K562 (cell line): ENCODE results near the gene APEX1. TPM values are rescaled to one million over a fixed set of nuclear protein-coding genes. Genes with fewer than 3 reads are reported as not detected.

Experiments used
- ATAC-seq: fragments of 200-7000 bp; cut with Tn5 transposase; 3 replicates; pipeline ENCODE4 v1.9.1; 2020; ENCODE audit warnings: moderate library complexity
- BruUV-seq: library from RNA; stranded (reverse); fragments of 400-500 nt; replicated peaks from 2 replicates; lab custom pipeline; 2021; lab: Mats Ljungman, UMichigan
- CTCF ChIA-PET: fragments of 300-600 bp; formaldehyde crosslinking; extraction: SDS; loops from one replicate; lab custom pipeline; 2021; ENCODE audit warnings: low intra/inter-chr PET ratio; lab: Yijun Ruan, JAX
- POLR2A ChIA-PET: fragments of 300-600, 350-650 bp; sonication (Branson Sonifier 250); formaldehyde crosslinking; extraction: SDS; loops from one replicate; lab custom pipeline; 2021; ENCODE audit warnings: antibody characterized with exemption, inconsistent platforms; lab: Yijun Ruan, JAX
- DNase-seq, 4 experiments: peaks; one replicate each; pipeline versions ENCODE4 v3.0.0 to v3.0.0-alpha.2; 2011 to 2018; ENCODE audit warnings: low spot score in 3 of 4, mixed read lengths in 3 of 4; ENCODE audit errors: extremely low read depth in 1 of 4
- FAIRE-seq: peaks from 2 replicates; lab custom pipeline; 2011; peaks lifted over from hg19 to GRCh38; lab: Jason Lieb, UNC
- H2AFZ ChIP-seq: 2 replicates; pipeline ENCODE4 v1.6.0; 2011; ENCODE audit warnings: low read depth, low read length, control low read depth, inconsistent platforms
- H3K27ac ChIP-seq: fragments of 200-600 bp; 3 replicates; pipeline ENCODE4 v1.8.0; 2011; ENCODE audit warnings: low read depth, mild to moderate bottlenecking, control low read depth, inconsistent platforms, low read length, moderate library complexity, mixed read lengths; ENCODE audit errors: extremely low read depth
- H3K27me3 ChIP-seq, 2 experiments: fragments of 300-600 bp in 1 of 2; 2 replicates in 1 of 2; 3 replicates in 1 of 2; pipeline versions ENCODE4 v1.6.0 to v1.8.0; 2011; ENCODE audit warnings: inconsistent platforms in 2 of 2, low read length in 2 of 2, mild to moderate bottlenecking in 1 of 2, mixed read lengths in 1 of 2, moderate library complexity in 1 of 2; ENCODE audit not compliant: control insufficient read depth in 2 of 2, insufficient read depth in 2 of 2
- H3K36me3 ChIP-seq: fragments of 300-600 bp; 3 replicates; pipeline ENCODE4 v1.8.0; 2011; ENCODE audit warnings: mild to moderate bottlenecking, low read length, inconsistent platforms; ENCODE audit not compliant: control insufficient read depth, insufficient read depth
- H3K4me1 ChIP-seq, 2 experiments: fragments of 200-600 bp in 1 of 2; replicated peaks in 1 of 2; 2 replicates in 1 of 2; 3 replicates in 1 of 2; pipeline versions ENCODE4 v1.5.1 to v1.8.0; 2011; ENCODE audit warnings: inconsistent platforms in 2 of 2, low read length in 2 of 2, mild to moderate bottlenecking in 1 of 2, mixed read lengths in 1 of 2, moderate library complexity in 1 of 2; ENCODE audit not compliant: control insufficient read depth in 2 of 2, insufficient read depth in 2 of 2
- H3K4me2 ChIP-seq: 2 replicates; pipeline ENCODE4 v1.6.1; 2011; ENCODE audit warnings: low read length, control low read depth, inconsistent platforms, mixed read lengths; ENCODE audit not compliant: insufficient read depth
- H3K4me3 ChIP-seq: fragments of 200-600 bp; sonication (generic), shearing (Covaris generic); 2 replicates; pipeline ENCODE4 v1.5.1; 2016; ENCODE audit warnings: control low read depth, inconsistent platforms
- H3K79me2 ChIP-seq: fragments of 200-600 bp; 3 replicates; pipeline ENCODE4 v1.8.0; 2011; ENCODE audit warnings: low read length, inconsistent platforms; ENCODE audit not compliant: control insufficient read depth, insufficient read depth
- H3K9ac ChIP-seq, 2 experiments: 2 replicates each; pipeline versions ENCODE4 v1.6.0 to v1.6.1; 2011; ENCODE audit warnings: low read depth in 2 of 2, low read length in 2 of 2, control low read depth in 1 of 2, inconsistent platforms in 1 of 2, mild to moderate bottlenecking in 1 of 2, mixed read lengths in 1 of 2; ENCODE audit not compliant: insufficient read depth in 1 of 2
- H3K9me1 ChIP-seq: one replicate; pipeline ENCODE4 v1.6.0; 2011; ENCODE audit warnings: inconsistent platforms, mild to moderate bottlenecking, low read length, moderate library complexity; ENCODE audit not compliant: control insufficient read depth, insufficient read depth
- H3K9me3 ChIP-seq: replicated peaks from 2 replicates; pipeline ENCODE4 v1.5.1; 2011; ENCODE audit warnings: low read depth, low read length, inconsistent platforms; ENCODE audit not compliant: control insufficient read depth, insufficient read depth
- H4K20me1 ChIP-seq: replicated peaks from 2 replicates; pipeline ENCODE4 v1.6.1; 2011; ENCODE audit warnings: low read length, inconsistent platforms, mixed read lengths; ENCODE audit not compliant: control insufficient read depth, insufficient read depth
- BCLAF1 ChIP-seq, 2 experiments: fragments of 450-650 bp in 1 of 2; IDR thresholded peaks; 2 replicates each; pipeline ENCODE4 v1.6.1; 2011 to 2017; ENCODE audit warnings: low read depth in 2 of 2, antibody characterized with exemption in 1 of 2, borderline replicate concordance in 1 of 2, low read length in 1 of 2, mild to moderate bottlenecking in 1 of 2, mixed read lengths in 1 of 2; ENCODE audit not compliant: control insufficient read depth in 1 of 2
- BRF2 ChIP-seq: IDR thresholded peaks from 3 replicates; pipeline ENCODE4 v1.6.1; 2011; ENCODE audit warnings: borderline replicate concordance, mild to moderate bottlenecking; ENCODE audit not compliant: insufficient read length, insufficient read depth
- CBFA2T2 ChIP-seq: fragments of 450-650 bp; conservative IDR thresholded peaks from 2 replicates; pipeline ENCODE4 v1.6.1; 2017; ENCODE audit warnings: mild to moderate bottlenecking
- CCNT2 ChIP-seq: IDR thresholded peaks from 2 replicates; pipeline ENCODE4 v1.6.1; 2011; ENCODE audit warnings: borderline replicate concordance, low read depth, mild to moderate bottlenecking, moderate library complexity, mixed read lengths, low read length; ENCODE audit not compliant: insufficient read length; ENCODE audit errors: extremely low read depth
- DEAF1 ChIP-seq: fragments of 450-650 bp; formaldehyde crosslinking; IDR thresholded peaks from 2 replicates; pipeline ENCODE4 v1.4.0; 2020; ENCODE audit warnings: mild to moderate bottlenecking, moderate library complexity
- ETV1 ChIP-seq: fragments of 450-650 bp; conservative IDR thresholded peaks from 2 replicates; pipeline ENCODE4 v1.6.1; 2016; ENCODE audit warnings: missing genetic modification characterization, control low read depth, low read depth, missing compliant biosample characterization
- ETV5 ChIP-seq: sonication (generic); formaldehyde crosslinking; IDR thresholded peaks from 2 replicates; pipeline ENCODE4 v1.4.0; 2020; ENCODE audit warnings: low read depth, mild to moderate bottlenecking, missing genetic modification reagents
- ZFP1 ChIP-seq: fragments of 450-650 bp; formaldehyde crosslinking; IDR thresholded peaks from 2 replicates; pipeline ENCODE4 v1.4.0; 2020; ENCODE audit warnings: mild to moderate bottlenecking, mixed read lengths
- ZNF316 ChIP-seq: fragments of 450-650 bp; IDR thresholded peaks from 2 replicates; pipeline ENCODE4 v1.6.1; 2016
- ZNF766 ChIP-seq: fragments of 200-800 bp; sonication (Bioruptor generic); conservative IDR thresholded peaks from 2 replicates; pipeline ENCODE4 v1.6.1; 2016; ENCODE audit warnings: missing genetic modification characterization, missing compliant biosample characterization
- WGBS: fragments of 100-300 bp; shearing (Covaris generic); methylation state at CpG from one replicate; pipeline ENCODE4 v1.1.6; 2016; ENCODE audit warnings: low coverage, mixed read lengths; ENCODE audit not compliant: insufficient coverage; ENCODE audit errors: missing lambda C conversion rate; 5-methylcytosine and 5-hydroxymethylcytosine counted together
- in situ Hi-C: fragments of 300-500 bp; cut with MboI; formaldehyde crosslinking; loops from 4 replicates; pipeline ENCODE4 v1.15.0; 2018; ENCODE audit warnings: inconsistent platforms, mixed read lengths
- intact Hi-C: fragments of 100-400 bp; cut with micrococcal nuclease; formaldehyde crosslinking; loops from 2 replicates; pipeline ENCODE4 v1.14.2; 2022
- polyA plus RNA-seq, 8 experiments: library from polyadenylated mRNA; depleted of rRNA in 4 of 8; stranded (reverse) in 5 of 8; unstranded in 3 of 8; fragments of >200 nt; fragmentation: Nextera tagmentation in 2 of 8; fragmentation: Illumina TruSeq in 1 of 8; extraction: Ambion mirVana in 2 of 8; extraction: Trizol in 1 of 8; gene quantifications; 2 replicates each; pipeline versions ENCODE4 v1.2.1 to v1.2.3, GENCODE V29; 2011 to 2014; ENCODE audit warnings: inconsistent platforms in 1 of 8, missing spikeins in 1 of 8
- total RNA-seq, 7 experiments: library from RNA; depleted of rRNA in 6 of 7; stranded (reverse); fragments of >200 nt in 6 of 7; fragmentation: Illumina TruSeq in 2 of 7; extraction: Trizol in 2 of 7; gene quantifications; 2 replicates each; pipeline versions ENCODE4 v1.2.1 to v1.2.3, GENCODE V29; 2011 to 2021; ENCODE audit warnings: low replicate concordance in 1 of 7
- TF ChIP-seq, protein P1 (sequence below): sonication (generic); formaldehyde crosslinking; IDR thresholded peaks from 2 replicates; pipeline ENCODE4 v1.8.0; 2022; ENCODE audit warnings: mild to moderate bottlenecking, missing genetic modification reagents

Gene APEX1
- total and polyA plus RNA-seq, 9 of the 15 experiments (the other 6 are each of a cell fraction or from before 2014, with no cell fraction given): 50.2 to 274 (median 158) TPM

DNA sequence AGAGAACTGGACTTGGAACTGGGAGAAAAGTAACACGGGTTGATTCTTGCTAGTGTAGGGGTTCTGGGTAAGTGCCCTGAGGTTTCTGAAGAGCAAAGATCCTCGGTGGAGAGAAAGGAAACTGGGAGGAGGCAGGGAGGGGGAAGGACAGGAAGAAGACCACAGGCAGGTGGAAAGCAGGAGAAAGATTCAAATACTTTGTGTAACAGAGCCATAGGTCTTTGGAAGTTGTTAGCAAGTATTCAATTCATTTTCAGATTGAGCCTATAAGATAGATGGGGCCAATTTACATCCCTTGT, 15.5 kb downstream of the APEX1 start:
- ATAC-seq: peak; percentile 13
- FAIRE-seq: no peak
- WGBS: 0% methylated on average over 2 of the region's 2 CpGs
- Histone ChIP-seq H3K36me3 (peaks cover 46% of the 10 kb centered on the region), H3K9ac (peak overlapping the region; percentile 93 to 99), H4K20me1 (peaks cover 6% of the 10 kb centered on the region; the same call in 1 of the 2 replicates), H3K4me3 (peak overlapping the region; percentile 82), H3K27me3 (no peaks in the 10 kb centered on the region), H3K79me2 (peaks cover 46% of the 10 kb centered on the region), H3K4me2 (peak overlapping the region; percentile 91), H3K27ac (peak overlapping the region; percentile 76), H2AFZ (0 out of 2 replicates have a peak overlapping the region, but pooled peaks have one; percentile 36), H3K4me1 (peaks cover 5 to 15% of the 10 kb centered on the region in 2 experiments; a peak in 3 of 5 replicates), H3K9me1 (no peaks in the 10 kb centered on the region), H3K9me3 (no peaks in the 10 kb centered on the region)
- ChIA-PET POLR2A (interaction anchor here (1.3 to 5.0 kb wide), 8 partner anchors 8 to 137 kb away, joined by 3 to 36 read pairs (median 8); partner anchors contain the start of genes APEX1, OSGEP, PARP2 and PIP4P1), CTCF (no interaction called here)
- in situ Hi-C loops: no loop called here
- no TSS peak for BruUV-seq
- intact Hi-C loops: no loop called here
- DNase-seq: peak in 1 of 4 experiments; percentile 29
- no peak for TF ChIP-seq CBFA2T2
- TF ChIP-seq CCNT2: no peak
- peak; percentile 65; the same call in 1 of the 2 replicates for TF ChIP-seq ZNF766 (CRISPR knock-in tag)
- no peak for TF ChIP-seq DEAF1 (CRISPR knock-in tag)
- TF ChIP-seq BCLAF1 (IDR thresholded peaks at IDR 0.05; ENCODE audit: borderline replicate concordance in 1 of 2, control insufficient read depth in 1 of 2, low read depth in 2 of 2, low read length in 1 of 2): no peak
- no peak for TF ChIP-seq ZFP1 (CRISPR knock-in tag)
- TF ChIP-seq ZNF316: no peak
- TF ChIP-seq, protein P1, sequence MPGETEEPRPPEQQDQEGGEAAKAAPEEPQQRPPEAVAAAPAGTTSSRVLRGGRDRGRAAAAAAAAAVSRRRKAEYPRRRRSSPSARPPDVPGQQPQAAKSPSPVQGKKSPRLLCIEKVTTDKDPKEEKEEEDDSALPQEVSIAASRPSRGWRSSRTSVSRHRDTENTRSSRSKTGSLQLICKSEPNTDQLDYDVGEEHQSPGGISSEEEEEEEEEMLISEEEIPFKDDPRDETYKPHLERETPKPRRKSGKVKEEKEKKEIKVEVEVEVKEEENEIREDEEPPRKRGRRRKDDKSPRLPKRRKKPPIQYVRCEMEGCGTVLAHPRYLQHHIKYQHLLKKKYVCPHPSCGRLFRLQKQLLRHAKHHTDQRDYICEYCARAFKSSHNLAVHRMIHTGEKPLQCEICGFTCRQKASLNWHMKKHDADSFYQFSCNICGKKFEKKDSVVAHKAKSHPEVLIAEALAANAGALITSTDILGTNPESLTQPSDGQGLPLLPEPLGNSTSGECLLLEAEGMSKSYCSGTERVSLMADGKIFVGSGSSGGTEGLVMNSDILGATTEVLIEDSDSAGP (CRISPR knock-in tag): no peak
- no peak for TF ChIP-seq BRF2
- no peak for TF ChIP-seq ETV5 (CRISPR knock-in tag)
- 0 out of 2 replicates have a peak, but pooled peaks have one; percentile 6 for TF ChIP-seq ETV1 (tag)
